ENCODE measurements around the gene CHAF1B. TPM values are rescaled to one million over a fixed set of nuclear protein-coding genes. Genes with fewer than 3 reads are reported as not detected.
A peak's percentile ranks its signal among the peaks of the same experiment; 100 is the strongest.
"Not testable (repeated sequence)": the region's sequence is repeated elsewhere in the genome, so short reads cannot be mapped to it uniquely, and the experiment has no call there.

Gene CHAF1B
- total RNA-seq: 10 to 100 TPM; 27.5 to 33.1 TPM

- Mint-ChIP-seq H3K27ac (peak within 1 kb of the TSS; percentile 53 to 74), H3K36me3 (peaks cover 19 to 36% of the 10 kb centered on the region in 2 donors), H3K9me3 (no peaks in the 10 kb centered on the region)
- DNase-seq (ENCODE audit: low spot score in 2 of 2): peak; percentile 87 to 95
- ATAC-seq: peak; percentile 95 to 96
Measured at GRCh38 chr21:36385233-36386030, at the start of gene CHAF1B. TSS of gene CHAF1B (plus strand) at chr21:36385392. CDS start at chr21:36386137, 745 bp downstream.

GRCh38 chr21:36337099-36337509 is 48.1 kb upstream of the CHAF1B start:
- Mint-ChIP-seq H3K9me3 (no peaks in the 10 kb centered on the region), H3K27ac (no peak overlapping the region), H3K36me3 (peaks cover 0 to 7% of the 10 kb centered on the region in 2 donors)
- DNase-seq (ENCODE audit: low spot score in 2 of 2): no peak
- ATAC-seq: no peak

DNA sequence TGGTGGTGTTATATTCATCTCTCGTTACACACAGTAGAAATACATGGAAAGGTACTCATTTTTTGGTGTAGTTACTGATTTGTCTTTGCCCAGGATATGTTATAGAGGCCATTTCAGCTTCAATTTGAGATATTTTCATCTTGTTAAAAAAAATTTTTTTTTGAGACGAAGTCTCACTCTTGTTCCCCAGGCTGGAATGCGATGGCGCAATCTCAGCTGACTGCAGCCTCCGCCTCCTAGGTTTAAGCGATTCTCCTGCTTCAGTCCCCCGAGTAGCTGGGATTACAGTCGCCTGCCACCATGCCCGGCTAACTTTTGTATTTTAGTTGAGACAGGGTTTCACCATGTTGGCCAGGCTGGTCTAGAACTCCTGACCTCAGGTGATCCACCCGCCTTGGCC is 46.2 kb upstream of the CHAF1B start:
- Mint-ChIP-seq H3K36me3 (peaks cover 0 to 7% of the 10 kb centered on the region in 2 donors), H3K27ac (no peak overlapping the region), H3K9me3 (no peaks in the 10 kb centered on the region)
- DNase-seq (ENCODE audit: low spot score in 2 of 2): no peak
- ATAC-seq: no peak

DNA sequence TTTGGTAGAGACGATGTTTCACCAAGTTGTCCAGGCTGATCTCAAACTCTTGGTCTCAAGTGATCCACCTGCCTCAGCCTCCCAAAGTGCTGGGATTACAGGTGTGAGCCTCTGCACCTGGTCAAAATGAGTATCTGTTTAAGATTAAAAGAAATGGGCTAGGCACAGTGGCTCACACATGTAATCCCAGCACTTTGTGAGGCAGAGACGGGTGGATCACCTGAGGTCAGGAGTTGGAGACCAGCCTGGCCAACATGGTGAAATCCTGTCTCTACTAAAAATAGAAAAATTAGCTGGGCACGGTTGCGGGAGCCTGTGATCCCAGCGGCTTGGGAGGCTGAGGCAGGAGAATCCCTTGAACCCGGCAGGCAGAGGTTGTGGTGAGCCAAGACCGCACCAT is 42.6 kb upstream of the CHAF1B start:
- H3K36me3 Mint-ChIP-seq; H3K9me3 Mint-ChIP-seq; DNase-seq (ENCODE audit: low spot score in 2 of 2); H3K27ac Mint-ChIP-seq; ATAC-seq: not testable (repeated sequence)

- no peaks in the 10 kb centered on the region for H3K9me3 Mint-ChIP-seq
- peaks cover 4 to 10% of the 10 kb centered on the region in 2 donors for H3K36me3 Mint-ChIP-seq
- no peak overlapping the region for H3K27ac Mint-ChIP-seq
- ATAC-seq: no peak
- no peak for DNase-seq (ENCODE audit: low spot score in 2 of 2)
Measured at GRCh38 chr21:36344931-36345330, 40.3 kb upstream of the CHAF1B start.

DNA sequence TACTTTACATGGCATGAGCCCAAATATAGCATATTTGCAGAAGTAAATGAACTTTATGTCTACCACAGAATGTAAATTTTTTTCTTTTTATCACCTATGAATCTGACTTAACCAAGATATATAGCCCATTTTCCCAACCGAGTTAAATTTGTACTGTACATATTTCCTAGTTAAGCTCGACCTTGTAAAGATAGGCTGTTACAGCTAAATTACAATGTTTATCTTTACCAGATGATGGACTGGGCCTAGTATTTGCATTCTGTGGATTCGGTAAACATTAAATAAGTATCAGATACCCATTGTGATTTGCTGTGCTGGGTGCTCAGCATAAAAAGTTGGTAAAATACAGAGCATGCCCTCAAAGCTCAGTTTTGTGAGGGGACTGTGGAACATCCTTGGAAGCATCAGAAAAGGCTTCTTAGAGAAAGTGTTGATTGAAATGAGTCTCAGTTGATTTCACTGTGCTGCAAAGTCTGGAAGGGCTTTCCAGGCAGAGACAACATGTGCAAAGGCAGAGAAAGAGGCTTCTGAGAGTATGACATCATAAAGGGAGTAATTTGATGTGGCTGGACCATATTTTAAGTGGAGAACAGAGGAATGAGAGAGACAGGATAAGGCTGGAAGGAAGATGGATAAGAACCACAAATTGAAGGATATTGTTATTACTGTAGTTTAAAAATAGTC is 37.8 kb upstream of the CHAF1B start:
- DNase-seq (ENCODE audit: low spot score in 2 of 2) (no peak), ATAC-seq (no peak)
- Mint-ChIP-seq H3K36me3 (peaks cover 4 to 17% of the 10 kb centered on the region in 2 donors), H3K27ac (peak overlapping the region in 1 of 2 donors; percentile 15), H3K9me3 (no peaks in the 10 kb centered on the region)

GRCh38 chr21:36347962-36348328 is 37.2 kb upstream of the CHAF1B start:
- peaks cover 4 to 17% of the 10 kb centered on the region in 2 donors for H3K36me3 Mint-ChIP-seq
- ATAC-seq: no peak
- H3K9me3 Mint-ChIP-seq: no peaks in the 10 kb centered on the region
- H3K27ac Mint-ChIP-seq: no peak overlapping the region
- DNase-seq (ENCODE audit: low spot score in 2 of 2): no peak

- no peak overlapping the region for H3K27ac Mint-ChIP-seq
- H3K36me3 Mint-ChIP-seq: peaks cover 4 to 17% of the 10 kb centered on the region in 2 donors
- H3K9me3 Mint-ChIP-seq: no peaks in the 10 kb centered on the region
- DNase-seq (ENCODE audit: low spot score in 2 of 2): no peak
- no peak for ATAC-seq
Measured at GRCh38 chr21:36349315-36349714, 35.9 kb upstream of the CHAF1B start.

- H3K36me3 Mint-ChIP-seq: peaks cover 4 to 11% of the 10 kb centered on the region in 2 donors
- no peak for ATAC-seq
- no peaks in the 10 kb centered on the region for H3K9me3 Mint-ChIP-seq
Measured at GRCh38 chr21:36350282-36350910, 34.8 kb upstream of the CHAF1B start.

DNA sequence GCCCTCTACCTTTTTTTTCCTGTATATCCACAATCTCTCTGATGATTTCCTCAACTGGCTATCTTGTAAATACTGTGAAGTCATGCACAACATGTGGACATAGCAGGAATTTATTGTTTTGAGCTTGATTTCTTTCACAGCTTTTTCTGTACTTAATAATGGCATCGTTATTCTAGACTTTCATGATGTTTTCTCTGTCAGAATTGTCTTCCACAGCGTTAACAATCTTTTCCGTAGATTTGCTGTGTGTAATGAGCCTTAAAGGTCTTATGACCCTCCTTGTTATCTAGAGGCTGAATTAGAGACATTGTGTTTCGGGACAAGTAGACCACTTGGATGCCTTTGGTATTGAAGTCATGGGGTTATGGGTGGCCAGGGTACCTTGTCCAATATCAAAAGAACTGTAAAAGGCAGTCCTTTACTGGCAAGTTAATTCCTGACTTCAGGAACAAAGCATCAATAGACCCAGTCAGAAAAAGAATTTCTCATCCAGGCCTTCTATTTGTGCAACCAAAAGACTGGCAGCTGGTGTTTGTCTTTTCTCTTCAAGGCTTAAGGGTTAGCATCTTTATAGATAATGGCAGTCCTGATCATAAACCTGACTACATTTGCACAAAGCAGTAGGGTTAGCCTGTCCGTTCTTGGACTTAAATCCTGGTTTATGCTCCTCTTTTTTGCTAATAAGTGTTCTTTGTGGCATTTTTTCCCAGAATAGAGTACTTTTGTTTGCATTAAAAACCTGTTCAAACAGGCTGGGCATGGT is 30.1 kb upstream of the CHAF1B start:
- Mint-ChIP-seq H3K36me3 (peaks cover 7 to 13% of the 10 kb centered on the region in 2 donors), H3K9me3 (no peaks in the 10 kb centered on the region), H3K27ac (peak overlapping the region; percentile 5 to 17)
- no peak for DNase-seq (ENCODE audit: low spot score in 2 of 2)
- ATAC-seq: no peak

More at GRCh38 chr21:36350282-36350910, 34.8 kb upstream of the CHAF1B start:
- no peak overlapping the region for H3K27ac Mint-ChIP-seq
- no peak for DNase-seq (ENCODE audit: low spot score in 2 of 2)

- H3K27ac Mint-ChIP-seq: no peak overlapping the region
- DNase-seq (ENCODE audit: low spot score in 2 of 2) (no peak), ATAC-seq (no peak)
- H3K9me3 Mint-ChIP-seq: no peaks in the 10 kb centered on the region
- H3K36me3 Mint-ChIP-seq: peaks cover 14 to 15% of the 10 kb centered on the region in 2 donors
Measured at GRCh38 chr21:36355868-36356267, 29.3 kb upstream of the CHAF1B start.

DNA sequence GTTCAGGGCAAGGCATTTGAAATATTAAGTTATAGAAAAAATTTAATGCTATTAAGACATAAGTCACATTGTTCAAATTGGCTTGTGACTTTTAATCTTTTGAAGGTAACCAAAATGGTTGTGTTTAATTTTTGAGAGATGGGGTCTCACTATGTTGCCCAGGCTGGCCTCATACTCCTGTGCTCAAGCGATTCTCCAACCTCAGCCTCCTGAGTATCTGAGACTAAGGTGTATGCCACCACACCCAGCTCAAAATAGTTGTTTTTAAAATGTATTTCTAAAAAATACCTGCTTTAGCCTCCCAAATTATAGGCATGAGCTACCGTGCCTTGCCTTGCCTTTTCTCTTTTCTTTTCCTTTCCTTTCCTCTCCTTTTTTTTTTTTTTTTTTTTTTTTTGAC is 26.0 kb upstream of the CHAF1B start:
- Mint-ChIP-seq H3K36me3 (peaks cover 15 to 21% of the 10 kb centered on the region in 2 donors), H3K27ac (no peak overlapping the region), H3K9me3 (no peaks in the 10 kb centered on the region)
- DNase-seq (ENCODE audit: low spot score in 2 of 2) (no peak), ATAC-seq (no peak)

- Mint-ChIP-seq H3K36me3 (peaks cover 38 to 50% of the 10 kb centered on the region in 2 donors), H3K27ac (peak overlapping the region in 1 of 2 donors; percentile 80), H3K9me3 (no peaks in the 10 kb centered on the region)
- no peak for DNase-seq (ENCODE audit: low spot score in 2 of 2)
- peak in 1 of 2 donors; percentile 30 for ATAC-seq
Measured at GRCh38 chr21:36369064-36369685, 16.0 kb upstream of the CHAF1B start.

GRCh38 chr21:36375994-36376393 is 9.2 kb upstream of the CHAF1B start:
- Mint-ChIP-seq H3K27ac (no peak overlapping the region), H3K36me3 (peaks cover 12 to 14% of the 10 kb centered on the region in 2 donors), H3K9me3 (no peaks in the 10 kb centered on the region)
- DNase-seq (ENCODE audit: low spot score in 2 of 2) (no peak), ATAC-seq (no peak)

DNA sequence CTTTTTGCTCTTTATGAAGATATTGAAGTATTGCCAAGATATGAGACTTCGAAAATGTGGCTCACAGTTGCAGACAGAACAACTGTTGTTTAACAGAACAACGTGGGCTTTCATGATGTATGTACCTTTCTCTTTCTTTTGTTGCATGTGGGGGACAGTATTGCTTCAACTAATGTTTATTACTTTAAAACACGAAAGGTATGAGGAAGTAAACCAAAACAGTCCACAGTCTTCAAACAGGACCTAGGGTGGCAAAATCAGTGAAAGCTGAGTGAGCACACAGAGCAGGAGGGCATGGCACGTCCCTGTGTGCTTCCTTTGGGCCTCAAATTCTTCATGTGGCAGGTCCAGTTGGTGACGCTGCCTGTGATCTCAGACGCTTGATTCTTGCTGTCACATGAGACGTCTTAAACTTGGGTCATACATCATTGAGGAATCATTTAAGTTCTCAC is 7.8 kb upstream of the CHAF1B start:
- no peaks in the 10 kb centered on the region for H3K9me3 Mint-ChIP-seq
- peak overlapping the region in 1 of 2 donors; percentile 56 for H3K27ac Mint-ChIP-seq
- ATAC-seq (no peak), DNase-seq (ENCODE audit: low spot score in 2 of 2) (no peak)
- peaks cover 3 to 5% of the 10 kb centered on the region in 2 donors for H3K36me3 Mint-ChIP-seq

DNA sequence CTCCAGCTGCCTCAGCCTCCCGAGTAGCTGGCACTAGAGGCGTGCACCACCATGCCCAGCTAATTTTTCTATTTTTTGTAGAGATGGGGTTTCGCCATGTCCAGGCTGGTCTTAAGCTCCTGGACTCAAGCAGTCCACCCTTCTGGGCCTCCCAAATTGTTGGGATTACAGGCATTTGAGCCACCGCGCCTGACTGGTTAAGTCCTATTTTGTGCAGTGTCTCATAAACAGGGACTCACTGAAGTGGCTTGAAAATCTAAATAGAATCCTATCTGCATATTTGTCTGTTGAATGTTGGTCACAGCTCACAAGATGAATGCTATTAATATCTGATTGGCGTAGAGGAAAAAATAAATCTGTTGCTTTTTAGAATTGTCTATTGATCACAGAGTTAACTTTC is 5.9 kb upstream of the CHAF1B start:
- no peak for DNase-seq (ENCODE audit: low spot score in 2 of 2)
- ATAC-seq: no peak
- Mint-ChIP-seq H3K36me3 (no peaks in the 10 kb centered on the region), H3K27ac (no peak overlapping the region), H3K9me3 (no peaks in the 10 kb centered on the region)
